HepG2 (cell line): ENCODE measurements around the gene KLHL17. TPM values are rescaled to one million over a fixed set of nuclear protein-coding genes. Genes with fewer than 3 reads are reported as not detected.

Source experiments
- ETV5 ChIP-seq: IDR thresholded peaks from 2 replicates; pipeline ENCODE4 v1.6.1; 2018; ENCODE audit warnings: missing biosample characterization, missing genetic modification reagents, inconsistent platforms, borderline replicate concordance
- FIP1L1 ChIP-seq: fragments of 200-400 bp; formaldehyde crosslinking; IDR thresholded peaks from 2 replicates; pipeline ENCODE4 v1.6.1; 2018; ENCODE audit warnings: low read depth, mild to moderate bottlenecking, low read length, moderate library complexity, borderline replicate concordance; ENCODE audit not compliant: insufficient read depth
- FLYWCH1 ChIP-seq: sonication (generic); formaldehyde crosslinking; IDR thresholded peaks from 2 replicates; pipeline ENCODE4 v1.8.1; 2023; ENCODE audit warnings: mild to moderate bottlenecking, missing genetic modification reagents
- FOXP1 ChIP-seq, 2 experiments: fragments of 450-650 bp in 1 of 2; IDR thresholded peaks; 2 replicates each; pipeline ENCODE4 v1.6.1; 2017 to 2018; ENCODE audit warnings: antibody characterized with exemption in 1 of 2
- IKZF5 ChIP-seq: IDR thresholded peaks from 2 replicates; pipeline ENCODE4 v1.6.1; 2018; ENCODE audit warnings: missing genetic modification reagents, mild to moderate bottlenecking, missing compliant biosample characterization
- KDM3A ChIP-seq: IDR thresholded peaks from 2 replicates; pipeline ENCODE4 v1.6.1; 2018; ENCODE audit warnings: low read depth, missing compliant biosample characterization
- KLF16 ChIP-seq, 2 experiments: sonication (generic) in 1 of 2; formaldehyde crosslinking in 1 of 2; IDR thresholded peaks; 2 replicates each; pipeline versions ENCODE4 v1.6.1 to v1.8.0; 2016 to 2023; ENCODE audit warnings: missing genetic modification reagents in 2 of 2, missing compliant biosample characterization in 1 of 2
- MATR3 ChIP-seq: sonication (generic); formaldehyde crosslinking; IDR thresholded peaks from 2 replicates; pipeline ENCODE4 v1.4.0; 2020; ENCODE audit warnings: missing genetic modification reagents
- MTA3 ChIP-seq: sonication (generic); formaldehyde crosslinking; IDR thresholded peaks from 2 replicates; pipeline ENCODE4 v1.4.0; 2020; ENCODE audit warnings: missing genetic modification reagents
- SAFB2 ChIP-seq: sonication (generic); formaldehyde crosslinking; IDR thresholded peaks from 2 replicates; pipeline ENCODE4 v1.5.1; 2020; ENCODE audit warnings: missing genetic modification reagents, low read depth, mild to moderate bottlenecking, borderline replicate concordance
- SPEN ChIP-seq: sonication (generic); formaldehyde crosslinking; IDR thresholded peaks from 2 replicates; pipeline ENCODE4 v1.5.1; 2020; ENCODE audit warnings: low read depth, mild to moderate bottlenecking, missing genetic modification reagents
- SYNCRIP ChIP-seq: fragments of 200-400 bp; formaldehyde crosslinking; IDR thresholded peaks from 2 replicates; pipeline ENCODE4 v1.6.1; 2018; ENCODE audit warnings: mild to moderate bottlenecking, low read depth, low read length; ENCODE audit not compliant: insufficient read depth
- ZFP1 ChIP-seq: IDR thresholded peaks from 2 replicates; pipeline ENCODE4 v1.6.1; 2016
- ZIK1 ChIP-seq: sonication (generic); formaldehyde crosslinking; IDR thresholded peaks from 2 replicates; pipeline ENCODE4 v1.5.0; 2020; ENCODE audit warnings: mild to moderate bottlenecking, low read depth, missing genetic modification reagents, borderline replicate concordance
- ZNF234 ChIP-seq: sonication (generic); formaldehyde crosslinking; conservative IDR thresholded peaks from 2 replicates; pipeline ENCODE4 v1.5.1; 2020; ENCODE audit warnings: mild to moderate bottlenecking, missing genetic modification reagents
- ZNF235 ChIP-seq: sonication (generic); formaldehyde crosslinking; IDR thresholded peaks from 2 replicates; pipeline ENCODE4 v1.8.1; 2023; ENCODE audit warnings: mild to moderate bottlenecking, missing genetic modification reagents, borderline replicate concordance
- ZNF34 ChIP-seq: sonication (generic); formaldehyde crosslinking; IDR thresholded peaks from 2 replicates; pipeline ENCODE4 v1.4.0; 2020; ENCODE audit warnings: mild to moderate bottlenecking, missing genetic modification reagents, borderline replicate concordance
- ZNF576 ChIP-seq: sonication (generic); formaldehyde crosslinking; IDR thresholded peaks from 2 replicates; pipeline ENCODE4 v1.4.0; 2020; ENCODE audit warnings: mild to moderate bottlenecking, missing genetic modification reagents
- ZNF609 ChIP-seq: sonication (generic); formaldehyde crosslinking; IDR thresholded peaks from 2 replicates; pipeline ENCODE4 v1.4.0; 2020; ENCODE audit warnings: mild to moderate bottlenecking, missing genetic modification reagents, borderline replicate concordance
- ZSCAN31 ChIP-seq: sonication (generic); formaldehyde crosslinking; IDR thresholded peaks from 2 replicates; pipeline ENCODE4 v1.5.0; 2020; ENCODE audit warnings: low read depth, mild to moderate bottlenecking, missing genetic modification reagents
- polyA plus RNA-seq, 8 experiments: library from polyadenylated mRNA; depleted of rRNA in 3 of 8; stranded (reverse) in 7 of 8; unstranded in 1 of 8; fragments of >200 nt; fragmentation: Illumina TruSeq in 4 of 8; extraction: Trizol in 4 of 8; gene quantifications; 2 replicates each; pipeline versions ENCODE4 v1.2.1 to v1.2.3, GENCODE V29; 2011 to 2016; ENCODE audit warnings: low read depth in 4 of 8, missing spikeins in 1 of 8, mixed read lengths in 1 of 8; ENCODE audit not compliant: insufficient read depth in 1 of 8
- total RNA-seq, 5 experiments: library from RNA; depleted of rRNA; stranded (reverse); fragments of >200 nt; fragmentation: Illumina TruSeq; extraction: Trizol; gene quantifications; 2 replicates each; pipeline ENCODE4 v1.2.3, GENCODE V29; 2016; ENCODE audit warnings: low read depth in 1 of 5
- TF ChIP-seq, protein P1 (sequence below): sonication (generic); formaldehyde crosslinking; IDR thresholded peaks from 2 replicates; pipeline ENCODE4 v1.4.0; 2020; ENCODE audit warnings: missing genetic modification reagents

The KLHL17 gene
- total and polyA plus RNA-seq, 2 of the 13 experiments (the other 11 are each of a cell fraction or from before 2014, with no cell fraction given): 9.3 to 24.7 TPM

- TF ChIP-seq, protein P1, sequence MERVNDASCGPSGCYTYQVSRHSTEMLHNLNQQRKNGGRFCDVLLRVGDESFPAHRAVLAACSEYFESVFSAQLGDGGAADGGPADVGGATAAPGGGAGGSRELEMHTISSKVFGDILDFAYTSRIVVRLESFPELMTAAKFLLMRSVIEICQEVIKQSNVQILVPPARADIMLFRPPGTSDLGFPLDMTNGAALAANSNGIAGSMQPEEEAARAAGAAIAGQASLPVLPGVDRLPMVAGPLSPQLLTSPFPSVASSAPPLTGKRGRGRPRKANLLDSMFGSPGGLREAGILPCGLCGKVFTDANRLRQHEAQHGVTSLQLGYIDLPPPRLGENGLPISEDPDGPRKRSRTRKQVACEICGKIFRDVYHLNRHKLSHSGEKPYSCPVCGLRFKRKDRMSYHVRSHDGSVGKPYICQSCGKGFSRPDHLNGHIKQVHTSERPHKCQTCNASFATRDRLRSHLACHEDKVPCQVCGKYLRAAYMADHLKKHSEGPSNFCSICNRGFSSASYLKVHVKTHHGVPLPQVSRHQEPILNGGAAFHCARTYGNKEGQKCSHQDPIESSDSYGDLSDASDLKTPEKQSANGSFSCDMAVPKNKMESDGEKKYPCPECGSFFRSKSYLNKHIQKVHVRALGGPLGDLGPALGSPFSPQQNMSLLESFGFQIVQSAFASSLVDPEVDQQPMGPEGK (CRISPR knock-in tag): peak; percentile 99
- TF ChIP-seq FLYWCH1 (CRISPR knock-in tag) (0 out of 2 replicates have a peak, but pooled peaks have one; percentile 40), ZNF576 (no peak), SPEN (peak; percentile 74; the same call in 1 of the 2 replicates), MTA3 (no peak), ZIK1 (CRISPR knock-in tag) (no peak), KLF16 (CRISPR knock-in tag; IDR thresholded peaks at IDR 0.05) (peak in 1 of 2 experiments; percentile 7; a peak in 1 of 4 replicates), ETV5 (CRISPR knock-in tag) (no peak), ZNF234 (0 out of 2 replicates have a peak, but pooled peaks have one; percentile 53), SAFB2 (0 out of 2 replicates have a peak, but pooled peaks have one; percentile 18), MATR3 (no peak), SYNCRIP (no peak), ZNF235 (CRISPR knock-in tag) (0 out of 2 replicates have a peak, but pooled peaks have one; percentile 25), ZSCAN31 (CRISPR knock-in tag) (peak; percentile 55; the same call in 1 of the 2 replicates), FOXP1 (IDR thresholded peaks at IDR 0.05) (no peak), FOXP1 (CRISPR knock-in tag; IDR thresholded peaks at IDR 0.05) (no peak), ZFP1 (CRISPR knock-in tag) (no peak), IKZF5 (no peak), FIP1L1 (0 out of 2 replicates have a peak, but pooled peaks have one; percentile 18), KDM3A (CRISPR knock-in tag) (0 out of 2 replicates have a peak, but pooled peaks have one; percentile 14), ZNF34 (CRISPR knock-in tag) (peak; percentile 9; the same call in 1 of the 2 replicates), ZNF609 (CRISPR knock-in tag) (0 out of 2 replicates have a peak, but pooled peaks have one; percentile 19)
Measured at GRCh38 chr1:999725-1000356, 39.5 kb downstream of the KLHL17 start, which contains the start of gene HES4 (continued).
